ENCODE measurements around the gene RPL31. TPM values are rescaled to one million over a fixed set of nuclear protein-coding genes. Genes with fewer than 3 reads are reported as not detected.

The RPL31 gene
- total RNA-seq, 2 donors from 2014 or later, result 1,385 to 1,395 TPM

DNA sequence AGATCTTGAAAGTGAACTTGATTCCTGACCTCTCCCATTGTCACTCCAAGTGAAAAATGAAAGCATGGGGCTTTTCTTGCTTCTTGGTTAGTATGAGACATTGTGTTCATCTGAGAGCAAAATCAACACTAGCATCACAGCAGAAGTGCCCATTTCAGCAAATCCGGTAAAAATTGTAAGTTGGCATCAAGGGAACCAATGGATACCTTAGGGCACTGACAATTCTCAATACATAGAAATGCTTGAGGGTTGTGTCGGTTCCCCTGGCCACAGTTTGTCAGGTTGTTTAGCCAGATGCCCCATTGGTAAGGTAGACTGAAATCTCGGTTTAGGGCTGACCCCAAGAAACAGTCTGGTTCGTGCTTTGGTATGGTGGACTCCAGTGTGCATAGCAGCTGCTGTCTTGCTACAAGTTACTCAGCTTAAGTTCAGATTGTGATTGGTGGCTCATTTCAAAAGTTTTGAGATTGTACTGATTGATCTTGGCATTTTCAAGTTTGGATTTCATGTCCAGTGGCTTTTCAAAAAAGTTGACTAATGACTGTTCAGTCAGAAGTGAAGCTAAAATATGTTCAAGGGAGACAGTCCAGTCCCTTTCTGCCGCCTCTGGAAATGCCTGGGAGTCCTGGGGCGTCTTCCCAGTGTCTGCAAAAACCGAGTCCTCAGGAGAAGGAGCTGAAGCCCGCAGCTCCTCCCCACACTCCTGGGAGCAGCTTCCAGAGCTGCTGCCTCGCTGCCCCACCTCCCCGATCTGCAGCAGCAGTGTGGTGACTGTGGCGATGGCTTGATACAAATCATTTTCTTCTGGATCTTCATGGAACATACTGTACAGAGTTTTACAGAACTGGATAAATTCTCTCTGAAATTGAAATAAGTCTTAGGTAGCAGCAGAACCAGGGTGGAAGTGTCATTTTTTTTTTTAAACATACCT lies 5.6 kb downstream of the RPL31 start:
- H3K4me3 Mint-ChIP-seq, result peak overlapping the region; percentile 13 to 55
- DNase-seq, result no peak
- peak overlapping the region; percentile 75 for H3K27ac Mint-ChIP-seq
- H3K9me3 Mint-ChIP-seq, result no peaks in the 10 kb centered on the region
- H3K27me3 Mint-ChIP-seq (ENCODE audit: low read depth), result no peaks in the 10 kb centered on the region
- H3K4me1 Mint-ChIP-seq (ENCODE audit: low read depth), result peaks cover 83% of the 10 kb centered on the region
- peak; percentile 34 to 53 for ATAC-seq (replicated peaks in 1 of 2)
- peaks cover 27 to 56% of the 10 kb centered on the region in 2 donors for H3K36me3 Mint-ChIP-seq (ENCODE audit: insufficient read depth in 2 of 2)

DNA sequence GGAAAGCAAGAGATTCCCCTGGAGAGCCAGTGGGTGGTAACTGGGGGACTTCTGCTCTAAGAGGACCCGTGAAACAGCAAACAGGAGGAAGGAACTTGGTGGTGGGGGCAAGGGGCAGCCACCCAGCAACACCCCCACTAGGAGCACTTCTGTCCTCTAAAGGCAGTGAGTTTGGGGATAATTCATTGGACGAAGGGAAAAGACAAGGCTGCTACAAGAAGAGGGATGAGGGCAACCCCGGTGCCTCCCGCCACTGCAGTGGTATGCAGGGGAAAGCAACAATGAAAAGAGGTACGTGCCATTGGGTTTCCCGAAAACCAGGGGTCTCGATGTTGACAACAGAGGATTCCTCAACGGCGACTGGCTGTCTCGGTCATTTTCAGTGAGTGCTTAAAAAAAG lies 9.1 kb downstream of the RPL31 start:
- DNase-seq (no peak), ATAC-seq (replicated peaks in 1 of 2) (no peak)
- H3K9me3 Mint-ChIP-seq, result no peaks in the 10 kb centered on the region
- H3K36me3 Mint-ChIP-seq (ENCODE audit: insufficient read depth in 2 of 2), result peaks cover 6 to 31% of the 10 kb centered on the region in 2 donors
- peak overlapping the region; percentile 86 for H3K27ac Mint-ChIP-seq
- H3K4me3 Mint-ChIP-seq, result no peak overlapping the region
- H3K4me1 Mint-ChIP-seq (ENCODE audit: low read depth), result peaks cover 53% of the 10 kb centered on the region
- H3K27me3 Mint-ChIP-seq (ENCODE audit: low read depth), result no peaks in the 10 kb centered on the region

DNA sequence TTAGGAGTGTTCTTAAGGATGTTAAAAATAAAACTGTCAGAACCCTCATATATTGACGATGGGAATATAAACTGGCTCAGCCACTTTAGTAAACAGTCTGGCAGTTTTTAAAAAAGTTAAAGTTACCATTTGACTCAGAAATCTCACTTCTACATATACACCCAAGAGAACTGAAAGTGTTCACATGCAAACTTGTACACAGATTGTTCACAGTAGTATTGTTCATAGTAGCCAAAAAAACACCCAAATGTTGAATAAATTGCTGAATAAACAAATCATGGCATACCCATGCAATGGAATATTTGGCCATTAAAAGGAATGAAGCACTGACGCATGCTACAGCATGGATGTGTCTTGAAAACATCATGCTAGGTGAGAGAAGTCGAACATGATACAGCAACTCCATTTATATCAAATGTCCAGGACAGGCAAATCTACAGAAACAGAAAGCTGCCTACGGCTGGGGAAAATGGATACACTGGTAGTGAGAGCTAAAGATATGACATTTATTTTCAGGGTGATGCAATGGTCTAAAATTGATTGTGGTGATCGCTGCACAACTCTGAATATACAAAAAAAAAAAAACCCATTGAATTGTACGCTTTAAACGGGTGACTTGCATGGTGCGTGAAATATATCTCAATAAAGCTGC lies 10.1 kb downstream of the RPL31 start:
- DNase-seq (no peak), ATAC-seq (replicated peaks in 1 of 2) (peak; percentile 59 to 72)
- no peaks in the 10 kb centered on the region for H3K27me3 Mint-ChIP-seq (ENCODE audit: low read depth)
- H3K27ac Mint-ChIP-seq, result peak overlapping the region; percentile 34
- H3K9me3 Mint-ChIP-seq, result no peaks in the 10 kb centered on the region
- H3K4me1 Mint-ChIP-seq (ENCODE audit: low read depth), result peaks cover 43% of the 10 kb centered on the region
- H3K36me3 Mint-ChIP-seq (ENCODE audit: insufficient read depth in 2 of 2), result peaks cover 6 to 23% of the 10 kb centered on the region in 2 donors
- H3K4me3 Mint-ChIP-seq, result peak overlapping the region in 1 of 2 donors; percentile 26

DNA sequence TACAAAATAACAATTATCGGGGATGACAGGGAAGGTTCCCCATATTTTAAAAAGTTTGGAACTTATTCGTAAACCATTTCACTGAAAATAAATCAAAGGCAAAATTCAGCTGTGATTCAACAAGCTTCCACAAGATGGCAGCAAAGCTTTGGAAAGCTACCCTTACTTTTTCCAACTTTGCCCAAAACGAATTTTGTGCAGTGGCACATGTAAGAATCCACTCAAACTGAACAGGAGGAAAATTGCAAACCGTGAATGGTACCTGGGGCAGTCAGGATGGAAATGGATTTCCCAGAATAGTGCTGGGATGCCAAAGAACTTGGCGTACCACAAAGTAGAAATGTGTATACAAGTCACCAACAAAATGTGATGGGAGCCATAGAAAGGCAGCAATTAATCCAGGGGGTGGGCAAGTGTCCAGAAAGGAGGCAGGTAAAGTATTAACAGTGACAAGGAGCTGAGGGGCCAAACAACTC lies 10.7 kb downstream of the RPL31 start:
- H3K36me3 Mint-ChIP-seq (ENCODE audit: insufficient read depth in 2 of 2), result peaks cover 4 to 23% of the 10 kb centered on the region in 2 donors
- peak; percentile 25 to 39 for DNase-seq
- H3K27ac Mint-ChIP-seq, result peak overlapping the region; percentile 34

DNA sequence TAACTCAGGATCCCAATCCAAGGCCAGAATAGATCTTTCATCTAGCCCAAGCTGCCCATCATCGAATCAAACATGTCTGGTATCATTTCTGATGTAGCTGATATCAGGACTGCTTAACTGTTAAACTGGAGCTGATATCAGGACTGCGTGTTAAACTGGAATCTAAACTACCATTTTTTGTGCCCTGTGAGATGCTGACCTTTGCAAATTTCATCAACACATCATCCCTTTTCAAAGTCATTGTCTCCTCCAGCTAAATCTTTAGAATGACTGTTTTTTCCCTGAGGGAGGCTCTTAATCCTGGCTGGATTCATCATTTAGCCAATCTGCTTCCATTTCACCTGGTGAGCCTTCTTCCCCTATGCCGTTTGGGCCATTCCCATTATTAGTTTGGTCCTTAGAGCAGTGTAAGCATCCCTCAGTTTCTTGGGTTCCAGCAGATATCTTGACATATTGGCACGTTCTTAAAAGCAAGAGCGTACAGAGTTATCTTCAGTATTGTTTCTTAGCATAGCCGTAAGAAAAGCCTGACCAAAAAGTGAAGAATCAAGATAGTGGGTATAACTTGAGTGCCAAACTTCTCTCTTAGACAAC lies 12.3 kb downstream of the RPL31 start:
- peaks cover 28% of the 10 kb centered on the region for H3K4me1 Mint-ChIP-seq (ENCODE audit: low read depth)
- no peak for ATAC-seq (replicated peaks in 1 of 2)
- H3K27me3 Mint-ChIP-seq (ENCODE audit: low read depth), result no peaks in the 10 kb centered on the region
- H3K4me3 Mint-ChIP-seq, result no peak overlapping the region
- DNase-seq, result no peak
- peaks cover 4 to 19% of the 10 kb centered on the region in 2 donors for H3K36me3 Mint-ChIP-seq (ENCODE audit: insufficient read depth in 2 of 2)
- no peak overlapping the region for H3K27ac Mint-ChIP-seq
- no peaks in the 10 kb centered on the region for H3K9me3 Mint-ChIP-seq

More for the DNA sequence above, 10.7 kb downstream of the RPL31 start:
- Mint-ChIP-seq H3K4me1 (ENCODE audit: low read depth) (peaks cover 37% of the 10 kb centered on the region), H3K27me3 (ENCODE audit: low read depth) (no peaks in the 10 kb centered on the region), H3K4me3 (peak overlapping the region in 1 of 2 donors; percentile 26), H3K9me3 (no peaks in the 10 kb centered on the region)
- ATAC-seq (replicated peaks in 1 of 2), result no peak

DNA sequence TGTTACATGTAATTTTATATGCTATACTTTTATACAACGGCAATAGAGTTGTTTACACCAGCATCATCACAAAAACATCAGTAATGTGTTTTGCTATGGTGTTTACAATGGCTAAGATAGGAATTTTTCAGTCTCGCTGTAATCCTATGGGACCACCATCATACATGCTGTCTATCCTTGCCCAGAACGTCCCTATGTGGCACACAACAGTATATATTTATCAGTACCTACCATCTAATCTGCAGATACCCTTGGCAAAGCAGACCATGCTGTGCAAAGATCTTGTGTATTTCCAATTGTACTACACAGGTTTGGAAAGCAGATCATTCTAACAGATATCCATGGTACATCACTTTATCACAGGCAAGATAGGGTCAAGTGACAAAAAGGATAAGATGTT lies 15.3 kb downstream of the RPL31 start:
- peaks cover 4 to 23% of the 10 kb centered on the region in 2 donors for H3K36me3 Mint-ChIP-seq (ENCODE audit: insufficient read depth in 2 of 2)
- H3K4me3 Mint-ChIP-seq, result no peak overlapping the region
- no peak for DNase-seq

DNA sequence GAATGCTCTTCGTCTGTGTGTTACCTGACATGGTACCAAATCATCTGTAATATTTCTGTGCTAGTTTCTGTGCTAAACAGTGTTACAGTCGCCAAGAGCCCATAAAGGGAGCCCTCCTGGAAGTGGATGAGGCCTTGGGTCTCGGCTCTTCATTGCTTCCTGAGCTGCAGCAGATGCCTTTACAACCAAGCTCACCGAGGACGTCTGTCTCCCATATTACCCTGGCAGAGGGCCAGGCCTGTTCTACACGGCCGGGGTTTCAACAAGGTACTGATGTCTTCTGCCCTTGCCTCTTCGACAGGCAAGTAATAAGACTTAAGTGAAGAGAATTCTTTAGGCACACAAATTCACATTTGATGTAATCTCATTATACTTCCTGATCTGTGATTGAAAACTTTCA lies 16.8 kb downstream of the RPL31 start:
- DNase-seq, result no peak
- Mint-ChIP-seq H3K4me3 (no peak overlapping the region), H3K4me1 (ENCODE audit: low read depth) (peaks cover 5% of the 10 kb centered on the region), H3K36me3 (ENCODE audit: insufficient read depth in 2 of 2) (peaks cover 3 to 23% of the 10 kb centered on the region in 2 donors), H3K27me3 (ENCODE audit: low read depth) (no peaks in the 10 kb centered on the region), H3K27ac (no peak overlapping the region), H3K9me3 (no peaks in the 10 kb centered on the region)
- ATAC-seq (replicated peaks in 1 of 2), result no peak

More for the DNA sequence above, 15.3 kb downstream of the RPL31 start:
- no peak for ATAC-seq (replicated peaks in 1 of 2)
- Mint-ChIP-seq H3K27ac (no peak overlapping the region), H3K27me3 (ENCODE audit: low read depth) (no peaks in the 10 kb centered on the region), H3K9me3 (no peaks in the 10 kb centered on the region), H3K4me1 (ENCODE audit: low read depth) (peaks cover 11% of the 10 kb centered on the region)

DNA sequence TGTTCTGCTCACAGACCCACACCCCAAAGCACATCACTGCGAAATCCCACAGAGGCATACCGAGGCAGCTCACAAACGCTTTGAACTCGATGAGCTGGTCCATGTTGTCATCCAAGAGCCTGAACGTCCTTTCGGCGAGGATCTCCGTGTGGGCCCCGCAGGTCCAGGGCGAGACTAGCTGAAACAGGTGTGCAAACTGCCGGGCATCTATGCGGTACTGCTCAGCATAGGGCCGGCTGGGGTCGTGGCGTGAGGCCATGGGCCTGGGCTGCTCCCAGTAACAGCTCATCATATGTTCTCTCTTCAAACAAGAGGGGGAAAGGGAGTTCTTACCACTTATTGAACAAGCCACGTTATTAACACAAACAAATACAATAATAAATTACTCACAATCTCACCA lies 20.1 kb downstream of the RPL31 start:
- DNase-seq (no peak), ATAC-seq (replicated peaks in 1 of 2) (no peak)
- peaks cover 0 to 14% of the 10 kb centered on the region in 2 donors for H3K36me3 Mint-ChIP-seq (ENCODE audit: insufficient read depth in 2 of 2)
- H3K27ac Mint-ChIP-seq, result no peak overlapping the region
- H3K9me3 Mint-ChIP-seq, result no peaks in the 10 kb centered on the region
- no peak overlapping the region for H3K4me3 Mint-ChIP-seq
- no peaks in the 10 kb centered on the region for H3K27me3 Mint-ChIP-seq (ENCODE audit: low read depth)
- H3K4me1 Mint-ChIP-seq (ENCODE audit: low read depth), result peaks cover 5% of the 10 kb centered on the region

DNA sequence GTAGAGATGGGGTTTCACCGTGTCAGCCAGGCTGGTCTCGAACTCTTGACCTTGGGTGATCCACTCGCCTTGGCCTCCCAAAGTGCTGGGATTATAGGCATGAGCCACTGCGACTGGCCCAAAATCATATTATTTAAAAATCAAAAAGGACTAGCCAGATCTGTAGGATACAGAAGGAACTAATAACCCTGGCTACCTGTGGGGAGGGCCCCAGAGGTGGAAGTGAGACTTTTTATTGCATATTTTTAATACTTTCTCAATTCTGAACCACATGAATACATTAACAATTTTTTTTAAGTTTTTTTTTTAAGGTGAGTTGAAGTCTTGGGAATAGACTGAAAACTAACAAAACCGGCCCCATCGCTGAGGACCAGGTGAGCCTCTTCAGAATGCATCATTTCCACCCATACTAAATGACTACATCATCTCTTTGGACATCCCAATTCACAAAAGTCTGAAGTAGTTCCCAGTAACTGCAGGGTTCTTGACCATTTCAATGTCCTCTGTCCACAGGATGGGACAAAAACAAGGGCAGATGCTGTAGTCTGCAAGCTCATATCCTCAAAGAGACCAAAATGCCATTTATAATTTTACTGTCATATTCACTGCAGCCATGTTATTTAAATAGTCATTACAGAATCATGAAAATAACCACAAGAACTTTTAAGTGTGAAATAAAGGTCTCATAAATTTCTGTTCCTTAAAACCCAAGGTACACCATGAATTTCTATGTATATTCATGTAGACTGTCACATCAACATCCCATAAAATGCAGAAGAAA lies 21.4 kb downstream of the RPL31 start:
- Mint-ChIP-seq H3K4me1 (ENCODE audit: low read depth) (peaks cover 5% of the 10 kb centered on the region), H3K27me3 (ENCODE audit: low read depth) (no peaks in the 10 kb centered on the region), H3K27ac (no peak overlapping the region), H3K9me3 (no peaks in the 10 kb centered on the region), H3K4me3 (no peak overlapping the region), H3K36me3 (ENCODE audit: insufficient read depth in 2 of 2) (peaks cover 0 to 14% of the 10 kb centered on the region in 2 donors)
- no peak for ATAC-seq (replicated peaks in 1 of 2)
- DNase-seq, result no peak

DNA sequence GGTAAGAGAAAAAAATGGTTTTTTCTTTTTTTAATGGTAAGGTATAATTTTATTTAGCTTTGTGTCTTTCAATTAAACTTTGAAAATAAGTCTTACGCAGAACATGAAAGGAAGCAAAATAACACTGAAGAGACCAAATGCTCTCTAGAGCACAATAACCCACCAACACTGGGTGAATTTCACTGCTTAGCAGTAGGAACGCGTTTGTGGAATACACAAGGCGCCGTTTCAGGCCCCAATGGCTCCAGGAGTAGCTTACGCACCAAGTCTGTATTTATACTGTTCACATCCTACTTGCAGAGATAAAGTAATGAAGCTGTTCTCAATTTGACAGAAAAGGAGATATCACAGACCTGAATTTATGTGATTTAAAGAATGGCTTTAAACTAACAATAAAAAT lies 23.5 kb downstream of the RPL31 start:
- no peak overlapping the region for H3K27ac Mint-ChIP-seq

DNA sequence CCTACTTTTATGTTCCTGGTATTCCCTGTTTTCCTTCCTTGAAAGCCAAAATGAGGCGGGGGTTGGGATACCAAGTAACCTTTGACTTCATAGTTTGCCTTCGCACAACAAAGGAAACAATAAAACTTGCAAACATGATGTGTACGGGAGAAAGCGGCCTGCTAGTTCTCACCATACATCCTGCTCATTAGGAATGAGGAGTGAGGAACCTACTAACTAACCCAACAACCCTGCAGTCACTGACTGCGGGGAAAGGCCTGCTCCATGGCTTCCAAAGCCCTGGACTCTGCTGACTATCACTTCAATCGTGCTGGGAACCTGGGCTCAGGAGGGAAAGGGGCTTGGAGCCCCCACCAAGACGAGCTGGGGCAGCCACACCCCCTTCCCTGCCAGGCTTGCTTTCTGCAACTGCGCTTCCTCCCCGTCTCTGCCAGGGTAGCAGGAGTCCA lies 24.2 kb downstream of the RPL31 start:
- Mint-ChIP-seq H3K36me3 (ENCODE audit: insufficient read depth in 2 of 2) (peaks cover 0 to 1% of the 10 kb centered on the region in 2 donors), H3K27me3 (ENCODE audit: low read depth) (no peaks in the 10 kb centered on the region), H3K9me3 (no peaks in the 10 kb centered on the region), H3K4me1 (ENCODE audit: low read depth) (no peaks in the 10 kb centered on the region), H3K27ac (no peak overlapping the region), H3K4me3 (no peak overlapping the region)
- ATAC-seq (replicated peaks in 1 of 2) (no peak), DNase-seq (no peak)

More for the DNA sequence above, 23.5 kb downstream of the RPL31 start:
- H3K4me3 Mint-ChIP-seq, result no peak overlapping the region
- peaks cover 0 to 2% of the 10 kb centered on the region in 2 donors for H3K36me3 Mint-ChIP-seq (ENCODE audit: insufficient read depth in 2 of 2)
- ATAC-seq (replicated peaks in 1 of 2), result no peak
- H3K4me1 Mint-ChIP-seq (ENCODE audit: low read depth), result no peaks in the 10 kb centered on the region
- H3K9me3 Mint-ChIP-seq, result no peaks in the 10 kb centered on the region
- no peak for DNase-seq
- H3K27me3 Mint-ChIP-seq (ENCODE audit: low read depth), result no peaks in the 10 kb centered on the region

DNA sequence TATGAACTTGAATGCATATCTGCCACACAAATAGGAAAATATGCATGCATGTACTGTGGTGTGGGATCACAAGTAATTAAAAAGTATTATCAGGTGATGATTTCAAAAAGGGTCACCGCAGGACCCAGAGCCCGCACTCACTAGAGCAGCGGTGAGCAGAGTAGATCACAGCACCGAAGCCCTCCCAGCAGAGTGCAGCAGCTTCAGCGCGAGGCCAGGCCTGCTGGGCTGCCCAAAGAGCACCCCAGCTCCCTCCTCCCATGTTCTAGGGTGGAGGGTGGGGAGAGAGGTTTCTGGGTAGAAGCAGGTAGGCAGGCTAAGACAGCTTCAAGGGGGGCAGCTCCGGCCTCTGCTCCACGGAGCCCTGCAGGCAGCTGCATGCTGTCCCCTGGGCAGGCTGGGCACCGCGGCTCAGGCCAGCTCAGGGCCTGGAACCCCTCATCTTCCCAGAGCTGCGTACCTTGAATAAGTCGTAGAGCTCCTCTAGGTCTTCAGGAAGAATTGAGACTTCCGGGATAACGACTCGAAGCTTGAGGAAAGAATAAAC lies 24.9 kb downstream of the RPL31 start:
- H3K36me3 Mint-ChIP-seq (ENCODE audit: insufficient read depth in 2 of 2), result no peaks in the 10 kb centered on the region
- no peak overlapping the region for H3K27ac Mint-ChIP-seq
- H3K27me3 Mint-ChIP-seq (ENCODE audit: low read depth), result no peaks in the 10 kb centered on the region
- H3K4me1 Mint-ChIP-seq (ENCODE audit: low read depth), result no peaks in the 10 kb centered on the region
- DNase-seq (no peak), ATAC-seq (replicated peaks in 1 of 2) (no peak)
- no peaks in the 10 kb centered on the region for H3K9me3 Mint-ChIP-seq
- H3K4me3 Mint-ChIP-seq, result no peak overlapping the region

All from activated T-cell treated with anti-CD3 and anti-CD28 coated beads, Interleukin-2, amount 50 U/mL, for 72 hours (primary cell).